Fibroblast of skin of left quadriceps (primary cell): Measurements from ENCODE around the gene C1QL4.
A peak's percentile ranks its signal among the peaks of the same experiment; 100 is the strongest.
"Not testable (repeated sequence)": the region's sequence is repeated elsewhere in the genome, so short reads cannot be mapped to it uniquely, and the experiment has no call there.

Source experiments
- DNase-seq, 2 experiments: peaks; one replicate each; pipeline ENCODE4 v3.0.0-alpha.2; 2013; ENCODE audit warnings: low read depth in 2 of 2

Gene C1QL4

DNA sequence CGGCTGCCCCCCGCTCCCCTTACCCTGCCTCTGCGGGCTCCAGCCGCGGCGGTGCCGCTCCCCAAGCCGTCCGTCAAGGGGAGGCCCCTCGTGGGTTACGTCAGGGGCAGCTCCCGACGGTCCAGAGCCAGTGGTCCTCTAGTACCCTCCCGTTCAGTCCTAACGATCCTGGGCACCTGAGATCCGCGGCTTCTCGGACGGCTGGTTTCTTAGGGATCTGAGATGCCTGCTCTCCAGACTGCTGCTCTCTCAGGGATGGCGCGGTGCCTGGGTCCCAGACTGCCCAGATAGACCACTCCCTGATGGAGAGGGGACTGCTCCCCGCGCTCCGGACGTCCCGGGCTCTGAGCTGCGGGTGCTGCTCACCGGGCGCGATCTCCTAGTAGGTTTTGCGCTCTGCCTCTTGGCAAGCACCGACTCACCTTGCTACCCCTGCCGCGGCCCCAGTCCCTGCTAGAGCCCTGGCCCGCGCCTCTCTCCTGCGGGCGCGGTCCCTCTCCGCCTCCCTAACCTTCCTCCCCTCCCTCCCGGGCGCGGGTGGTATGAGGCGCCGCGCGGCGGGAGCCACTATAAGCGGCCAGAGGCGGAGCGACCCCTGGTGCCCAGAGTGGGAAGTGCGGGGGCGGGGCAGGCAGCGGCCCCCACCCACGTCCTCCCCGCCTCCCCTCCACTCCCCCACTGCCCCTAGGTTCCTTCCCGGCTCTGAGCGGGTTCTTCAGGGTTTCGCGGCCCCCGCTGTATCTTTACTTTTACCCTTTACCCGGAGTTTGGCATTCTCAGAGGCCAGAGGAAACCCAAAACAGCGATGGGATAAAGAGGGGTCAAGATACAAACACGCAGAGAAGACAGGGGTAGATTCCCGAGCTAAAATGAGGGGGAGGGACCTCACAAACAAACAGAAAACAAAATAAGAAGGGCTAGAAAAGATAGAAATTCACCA lies at the start of gene C1QL4:
Gene C1QL4 (minus strand): TSS at position 544 of the 940 bp plus-strand sequence. CDS start 711 bp downstream, outside the sequence.
- peak in 1 of 2 experiments; percentile 23 for DNase-seq

DNA sequence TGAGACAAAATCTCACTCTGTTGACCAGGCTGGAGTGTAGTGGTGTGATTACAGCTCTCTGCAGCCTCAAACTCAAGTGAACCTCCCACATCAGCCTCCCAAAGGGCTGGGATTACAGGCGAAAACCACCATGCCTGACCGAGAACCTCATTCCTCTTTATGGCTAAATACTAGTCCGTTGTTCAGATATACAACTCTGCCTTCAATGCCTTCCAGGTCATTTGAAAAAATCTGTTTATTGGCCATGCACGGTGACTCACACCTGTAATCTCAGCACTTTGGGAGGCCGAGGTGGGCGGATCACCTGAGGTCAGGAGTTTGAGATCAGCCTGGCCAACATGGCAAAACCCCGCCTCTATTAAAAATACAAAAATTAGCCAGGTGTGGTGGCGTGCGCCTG lies 43.2 kb upstream of the C1QL4 start:
- not testable (repeated sequence) for DNase-seq

DNA sequence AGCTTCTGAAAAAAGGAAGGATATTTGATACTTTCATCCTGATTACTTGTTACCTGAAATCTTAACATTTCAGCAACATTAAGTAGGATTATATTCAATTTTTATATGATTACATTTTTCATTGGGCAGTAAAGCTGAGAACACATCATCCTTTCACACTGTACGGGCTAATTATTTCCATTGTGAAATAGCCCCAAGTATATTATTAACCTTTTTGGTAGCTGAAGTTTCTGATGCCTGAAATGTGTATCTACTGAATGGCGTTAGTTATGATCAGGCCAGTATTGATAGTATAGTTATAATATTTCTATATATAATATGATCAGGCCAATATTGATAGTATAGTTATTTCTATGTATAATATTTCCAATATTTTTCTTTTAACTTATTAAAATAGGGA lies 40.4 kb upstream of the C1QL4 start:
- no peak for DNase-seq

DNA sequence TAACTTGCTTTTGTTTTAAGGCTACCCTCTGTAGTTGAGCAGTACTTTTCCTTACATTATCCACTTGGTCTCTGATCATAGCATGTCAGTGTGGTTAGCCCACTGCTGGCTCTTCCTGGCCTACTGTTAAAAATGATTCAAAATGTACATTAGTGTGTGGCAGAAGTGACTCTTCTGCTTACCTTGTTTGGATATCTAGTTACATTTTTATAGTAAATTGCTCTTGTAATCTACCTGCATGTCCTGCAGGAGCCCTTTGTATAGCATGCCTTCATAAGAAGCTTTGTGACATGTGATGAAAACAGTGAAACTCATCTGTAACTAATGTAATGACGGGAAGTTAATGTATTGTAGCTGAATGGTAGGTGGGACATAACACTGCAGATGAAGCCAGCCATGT lies 38.4 kb upstream of the C1QL4 start:
- DNase-seq: no peak

DNA sequence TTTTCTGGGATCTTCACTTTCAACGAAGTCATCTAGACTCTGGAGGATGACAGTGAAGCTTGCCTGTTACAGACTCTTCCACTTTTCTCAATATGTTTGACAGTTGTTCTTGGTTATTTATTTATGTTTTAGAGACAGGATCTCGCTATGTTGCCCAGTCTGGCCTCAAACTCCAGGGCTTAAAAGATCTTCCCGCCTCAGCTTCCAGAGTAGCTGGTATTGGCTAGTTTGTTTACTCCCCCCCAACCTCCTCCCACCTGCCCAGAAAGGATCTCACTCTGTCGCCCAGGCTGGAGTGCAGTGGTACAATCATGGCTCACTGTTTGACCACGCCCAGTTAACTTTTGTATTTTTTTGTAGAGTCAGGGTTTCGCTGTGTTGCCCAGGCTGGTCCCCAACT lies 33.6 kb upstream of the C1QL4 start:
- no peak for DNase-seq

DNA sequence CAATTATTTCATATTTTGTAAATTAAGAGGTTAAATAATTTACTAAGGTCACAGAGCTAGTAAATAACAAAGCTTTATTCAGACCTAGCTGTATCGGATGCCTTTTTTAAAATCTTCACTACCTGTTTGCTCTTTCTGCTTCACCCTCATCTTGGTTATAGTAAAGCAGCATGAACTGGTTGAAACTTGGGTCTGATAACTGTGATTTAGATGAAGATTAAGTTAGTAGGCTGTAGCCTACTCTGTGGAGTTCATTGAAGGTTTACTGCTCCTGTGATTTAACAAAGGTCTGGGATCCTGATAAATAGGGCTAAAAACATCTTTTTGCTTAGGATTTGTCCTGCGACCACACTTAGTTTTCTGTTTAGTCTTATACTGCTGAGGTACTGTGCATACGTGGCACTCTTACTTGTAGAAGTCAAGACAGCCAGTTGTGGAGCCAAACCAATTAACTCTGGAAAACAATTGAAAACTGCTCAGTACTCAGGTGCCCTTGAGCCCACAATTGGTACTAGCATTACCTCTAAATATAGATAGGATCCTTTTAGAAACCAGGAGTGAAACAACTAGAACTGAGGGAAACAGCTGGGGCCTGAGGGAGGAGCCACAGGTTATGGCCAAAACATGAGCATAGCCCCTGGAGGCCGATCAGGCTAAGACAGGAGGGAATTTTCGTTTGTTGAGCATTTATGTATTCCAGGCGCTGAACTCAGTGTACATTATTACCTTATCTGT lies 32.6 kb upstream of the C1QL4 start:
- no peak for DNase-seq

DNA sequence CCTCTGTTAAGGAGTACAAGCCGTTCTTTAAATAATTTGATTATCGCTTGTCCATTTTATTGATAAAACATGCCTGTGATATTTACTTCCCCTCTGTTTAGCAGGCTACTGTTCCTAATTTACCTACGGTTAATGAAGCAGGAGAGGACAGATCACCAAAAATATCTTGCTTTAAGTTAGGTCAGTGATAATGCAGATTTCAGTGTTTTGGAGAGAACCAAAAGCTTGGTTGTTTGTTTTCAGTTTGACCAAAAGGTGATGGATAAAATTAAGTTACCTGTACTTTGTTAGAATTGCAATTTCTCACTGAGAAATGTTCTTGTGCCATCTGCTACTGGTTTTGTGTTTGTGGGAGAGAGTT lies 31.2 kb upstream of the C1QL4 start:
- no peak for DNase-seq

DNA sequence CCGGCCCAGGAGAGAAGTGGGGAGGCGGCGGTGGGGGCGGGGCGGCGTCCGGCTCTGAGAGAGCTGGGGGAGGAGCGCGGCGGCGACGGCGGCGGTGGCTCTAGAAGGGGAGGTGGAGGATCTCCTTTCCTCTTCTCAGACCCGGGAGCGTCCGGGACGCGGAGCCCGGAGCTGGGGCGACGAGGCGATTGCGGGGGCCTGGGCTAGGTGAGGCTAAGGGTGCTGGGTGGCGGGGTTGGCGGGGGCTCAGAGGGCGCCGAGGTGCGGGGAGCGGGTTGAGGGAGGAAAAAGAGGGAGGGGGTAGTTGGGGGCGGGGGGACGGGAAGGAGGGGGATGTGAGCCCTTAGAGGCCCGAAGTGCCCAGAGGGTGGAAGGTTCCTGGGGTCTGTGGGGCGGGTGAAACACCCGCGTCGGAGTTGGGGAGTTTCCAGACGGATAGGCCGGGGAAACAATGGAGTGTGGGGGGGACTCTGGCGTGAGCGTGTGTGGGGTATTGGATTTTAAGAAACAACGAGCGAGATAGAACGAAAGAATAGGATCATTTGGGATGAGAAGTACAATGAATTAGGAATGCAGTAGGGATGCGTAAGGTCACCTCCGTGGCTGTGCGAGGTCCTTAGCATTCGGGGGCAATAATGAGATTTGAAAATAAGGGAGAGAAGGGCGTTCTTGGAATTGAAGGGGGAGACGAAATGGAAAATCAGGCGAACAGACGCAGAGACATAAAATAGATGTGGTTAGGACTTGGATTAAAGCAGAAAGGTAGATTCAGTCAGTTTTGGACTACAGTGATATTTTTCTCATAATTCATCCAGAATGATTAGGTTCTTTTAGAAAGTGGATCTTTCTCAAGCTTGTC lies 30.6 kb upstream of the C1QL4 start, which contains the start of gene SPATS2:
Gene SPATS2 (plus strand): TSS at position 82 of the 859 bp plus-strand sequence. CDS start 93,551 bp downstream, outside the sequence.
- no peak for DNase-seq

DNA sequence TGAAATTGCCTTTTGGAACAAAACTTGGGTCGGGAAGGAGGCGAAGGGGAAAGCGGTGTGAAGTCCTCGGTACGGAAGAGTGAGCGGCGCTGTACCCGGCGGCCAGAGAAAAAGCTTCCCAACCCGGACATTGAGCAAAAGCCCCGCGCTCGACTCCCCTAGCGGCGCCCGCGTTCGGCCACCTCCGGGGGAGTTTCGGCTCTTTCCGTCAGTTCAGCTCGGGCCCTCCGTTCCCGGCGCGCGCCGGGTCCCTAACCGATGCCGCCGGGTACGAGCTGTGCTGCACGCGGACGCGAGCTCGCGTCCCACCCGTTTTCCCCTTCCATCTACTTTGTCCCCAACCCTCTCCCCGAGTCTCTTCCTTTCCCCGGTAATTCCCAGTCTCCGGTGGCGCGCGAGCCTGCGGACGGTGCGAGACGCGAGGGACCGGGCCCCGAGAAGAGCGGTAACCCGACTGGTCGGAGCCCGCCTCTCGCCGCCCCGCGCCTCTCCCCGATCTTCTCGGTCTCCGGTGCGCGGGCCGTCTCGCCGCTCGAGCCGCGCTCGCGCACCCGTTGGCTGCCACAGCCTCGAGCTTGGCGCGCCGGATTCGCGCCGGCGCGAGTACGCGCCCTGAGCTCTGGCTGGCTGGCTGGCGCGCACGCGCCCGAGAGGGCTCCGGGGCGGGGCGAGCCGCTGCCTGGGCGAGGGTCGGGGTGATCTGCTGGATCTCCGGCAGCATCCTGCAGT lies 29.8 kb upstream of the C1QL4 start:
- DNase-seq: peak; percentile 90 to 91

DNA sequence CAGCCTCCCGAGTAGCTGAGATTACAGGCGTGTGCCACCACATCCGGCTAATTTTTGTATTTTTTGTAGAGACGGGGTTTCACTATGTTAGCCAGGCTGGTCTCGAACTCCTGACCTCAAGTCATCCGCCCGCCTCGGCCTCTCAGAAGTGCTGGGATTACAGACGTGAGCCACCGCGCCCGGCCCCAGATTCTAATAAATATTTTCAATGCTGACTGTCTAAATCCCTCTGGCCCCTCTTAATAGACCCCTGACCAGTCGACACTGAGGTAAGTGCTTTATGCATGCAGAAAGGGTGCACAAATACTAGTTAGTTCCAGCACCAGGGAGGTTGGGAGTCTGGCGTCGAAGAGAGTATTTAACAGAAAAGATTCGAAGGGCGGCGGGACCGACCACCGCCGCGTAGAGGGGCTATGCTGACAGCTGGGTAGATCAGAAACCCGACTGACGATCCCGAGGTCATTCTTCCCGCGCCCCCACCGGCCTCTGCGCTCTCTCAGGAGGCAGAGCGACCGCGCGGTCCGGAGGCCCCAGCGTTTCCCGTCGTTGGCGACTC lies 29.2 kb upstream of the C1QL4 start:
- no peak for DNase-seq

DNA sequence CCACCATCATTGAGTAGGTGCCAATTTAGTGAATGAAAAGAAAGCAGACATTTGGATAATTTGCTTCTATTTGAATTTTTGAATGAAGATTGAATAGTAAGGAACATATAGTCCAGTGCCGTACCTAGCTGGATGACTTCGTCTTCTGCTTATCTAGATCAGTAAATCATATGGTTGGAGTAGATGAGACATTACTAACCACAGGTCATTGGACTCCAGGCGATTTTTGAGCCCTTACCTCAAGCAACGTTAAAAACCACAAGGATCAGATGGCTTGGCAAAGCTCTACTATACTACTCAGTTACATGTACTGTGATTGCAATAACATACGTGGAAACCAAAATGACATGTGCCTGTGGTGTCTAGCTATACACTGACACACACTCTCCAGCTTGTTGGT lies 28.6 kb upstream of the C1QL4 start:
- no peak for DNase-seq

DNA sequence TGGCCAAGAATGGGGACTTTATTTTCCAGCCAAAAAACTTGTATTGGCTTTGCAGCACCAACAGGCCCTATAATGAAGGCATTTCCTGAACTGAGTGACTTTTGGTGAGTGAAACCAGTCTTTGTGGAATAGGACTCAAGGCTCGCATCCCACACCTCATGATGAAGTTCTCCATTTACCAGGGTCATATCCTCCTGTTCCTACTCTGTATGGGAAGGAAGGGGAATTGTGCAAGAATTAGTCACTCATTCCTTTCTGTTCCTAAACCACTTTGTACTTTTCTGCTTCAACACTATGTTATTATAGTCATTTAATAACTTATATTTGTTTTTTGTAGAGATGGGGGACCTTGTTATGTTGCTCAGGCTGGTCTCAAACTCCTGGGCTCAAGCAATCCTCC lies 28.0 kb upstream of the C1QL4 start:
- DNase-seq: no peak

DNA sequence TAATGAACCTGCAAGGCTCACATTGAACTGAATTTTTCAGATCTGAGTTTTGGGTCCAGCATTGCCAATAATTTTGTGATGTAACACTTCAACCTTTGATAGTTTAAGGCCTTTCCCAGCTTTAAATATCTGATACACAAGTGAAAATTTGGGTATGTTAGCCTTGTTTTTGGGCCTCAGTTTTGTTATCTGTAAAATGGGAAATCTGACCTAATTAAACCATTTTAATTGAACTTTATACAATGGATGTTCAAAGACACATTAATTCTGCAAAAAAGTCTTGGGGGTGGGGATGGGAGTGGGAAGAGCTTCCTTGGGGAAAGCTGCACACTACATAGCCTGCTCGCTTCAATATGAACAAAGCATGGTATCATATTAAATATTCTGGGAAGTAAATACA lies 25.1 kb upstream of the C1QL4 start:
- no peak for DNase-seq

DNA sequence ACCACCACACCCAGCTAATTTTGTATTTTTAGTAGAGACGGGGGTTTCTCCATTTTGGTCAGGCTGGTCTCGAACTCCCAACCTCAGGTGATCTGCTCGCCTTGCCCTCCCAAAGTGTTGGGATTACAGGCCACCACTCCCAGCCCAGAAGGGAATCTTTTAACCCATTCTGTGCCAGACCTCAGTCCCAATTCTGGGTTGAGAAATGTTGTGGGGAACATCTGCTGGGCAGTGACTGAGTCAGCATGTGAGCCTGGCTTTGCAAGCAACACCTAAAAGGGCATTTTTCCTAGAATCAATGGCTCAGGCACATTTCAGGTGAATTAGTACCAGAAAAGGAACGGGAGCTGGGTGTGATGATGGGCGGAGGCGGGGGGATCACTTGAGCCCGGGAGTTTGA lies 22.7 kb upstream of the C1QL4 start:
- DNase-seq: no peak

DNA sequence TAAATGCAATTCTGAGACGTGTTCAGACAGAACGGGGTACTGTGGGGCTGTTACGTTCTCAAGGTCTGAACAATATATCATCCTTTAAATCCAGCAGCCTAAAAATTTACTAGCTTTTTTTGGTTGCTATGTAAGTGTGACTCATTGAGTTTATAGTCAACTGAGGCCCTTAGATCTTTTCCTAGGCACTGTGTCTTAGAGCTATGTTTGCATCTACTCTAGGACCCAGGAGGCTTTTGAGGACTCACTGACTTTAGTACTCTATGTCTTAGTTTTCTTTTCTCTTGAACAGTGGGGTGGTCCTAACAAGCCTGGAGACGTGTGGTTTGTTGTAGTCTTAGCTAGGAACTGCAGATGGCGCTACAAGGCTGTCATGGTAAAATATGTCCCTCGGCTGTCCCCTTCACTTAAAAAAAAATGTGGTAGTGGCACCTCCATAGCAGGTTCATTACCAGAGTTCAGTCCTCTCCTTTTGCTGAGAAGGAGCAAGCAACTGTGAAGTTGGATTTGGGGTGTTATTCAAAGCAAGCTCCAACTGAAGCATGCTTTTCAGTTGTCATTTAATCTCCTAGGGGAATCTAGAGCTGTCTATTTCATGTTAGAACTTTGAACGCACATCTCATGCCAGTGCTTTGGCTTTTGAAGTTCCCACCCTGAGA lies 21.6 kb upstream of the C1QL4 start:
- DNase-seq: no peak

DNA sequence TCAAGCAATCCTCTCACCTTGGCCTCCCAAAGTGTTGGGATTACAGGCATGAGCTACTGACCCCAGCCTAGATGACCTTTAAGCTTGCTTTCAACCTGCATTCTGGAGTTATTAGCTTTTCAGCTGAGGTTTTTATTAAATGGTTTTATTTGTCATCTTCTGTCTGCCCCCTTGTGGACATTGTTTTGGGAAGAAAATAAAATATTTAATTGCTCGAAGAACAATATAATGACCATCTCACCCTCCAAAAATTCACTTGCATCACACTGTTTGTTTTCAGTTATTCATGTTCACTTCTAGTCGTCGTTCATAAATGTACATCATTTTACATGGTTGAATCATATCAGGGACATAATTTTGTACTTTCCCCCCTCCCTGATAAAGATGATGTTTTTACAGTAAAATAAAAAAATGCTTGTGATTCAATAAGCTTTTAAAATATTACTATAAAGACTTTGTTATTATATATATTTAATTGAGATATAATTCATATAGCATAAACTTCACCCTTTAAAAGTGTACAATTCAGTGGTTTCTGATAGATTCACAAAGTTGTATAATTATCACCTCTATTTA lies 20.2 kb upstream of the C1QL4 start:
- no peak for DNase-seq

DNA sequence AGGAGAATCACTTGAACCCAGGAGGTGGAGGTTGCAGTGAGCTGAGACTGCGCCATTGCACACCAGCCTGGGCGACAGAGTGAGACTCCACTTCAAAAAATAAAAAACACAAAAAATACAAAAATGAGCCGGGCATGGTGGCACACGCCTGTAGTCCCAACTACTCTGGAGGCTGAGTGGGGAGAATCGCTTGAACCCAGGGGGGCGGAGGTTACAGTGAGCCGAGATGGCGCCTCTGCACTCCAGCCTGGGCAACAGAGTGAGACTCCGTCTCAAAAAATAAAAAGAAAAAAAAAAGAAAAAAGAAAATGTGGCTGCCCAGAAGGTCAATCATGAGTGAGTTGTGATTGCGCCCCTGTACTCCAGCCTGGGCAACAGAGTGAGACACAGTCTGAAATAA lies 18.9 kb upstream of the C1QL4 start:
- no peak for DNase-seq

DNA sequence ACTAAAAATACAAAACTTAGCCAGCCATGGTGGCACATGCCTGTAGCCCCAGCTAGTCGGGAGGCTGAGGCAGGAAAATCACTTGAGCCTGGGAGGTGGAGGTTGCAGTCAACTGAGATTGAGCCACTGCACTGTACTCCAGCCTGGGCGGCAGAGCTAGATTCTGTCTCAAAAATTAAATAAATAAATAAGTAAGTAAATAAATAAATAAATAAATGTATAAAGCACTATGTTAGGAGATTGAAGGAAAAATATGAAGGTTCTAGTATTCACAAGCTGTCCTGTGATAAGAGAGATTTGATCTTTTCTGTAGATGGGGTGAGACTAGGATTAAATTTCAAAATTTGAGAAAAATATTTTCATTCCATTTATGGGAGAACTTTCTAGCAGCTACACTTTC lies 15.4 kb upstream of the C1QL4 start:
- no peak for DNase-seq

DNA sequence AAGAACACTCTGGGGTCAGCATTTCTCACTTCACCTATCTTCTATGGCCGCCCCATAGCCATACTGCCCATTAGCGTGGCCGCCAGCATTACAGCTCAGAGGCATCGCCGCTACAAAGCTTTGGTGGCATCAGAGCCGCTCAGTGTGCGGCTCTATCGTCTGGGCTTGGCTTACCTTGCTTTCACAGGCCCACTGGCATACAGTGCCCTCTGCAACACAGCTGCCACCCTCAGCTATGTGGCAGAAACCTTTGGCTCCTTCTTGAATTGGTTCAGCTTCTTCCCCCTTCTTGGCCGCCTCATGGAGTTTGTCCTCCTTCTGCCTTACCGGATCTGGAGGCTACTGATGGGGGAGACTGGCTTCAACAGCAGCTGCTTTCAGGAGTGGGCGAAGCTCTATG lies 12.3 kb upstream of the C1QL4 start:
- DNase-seq: no peak

DNA sequence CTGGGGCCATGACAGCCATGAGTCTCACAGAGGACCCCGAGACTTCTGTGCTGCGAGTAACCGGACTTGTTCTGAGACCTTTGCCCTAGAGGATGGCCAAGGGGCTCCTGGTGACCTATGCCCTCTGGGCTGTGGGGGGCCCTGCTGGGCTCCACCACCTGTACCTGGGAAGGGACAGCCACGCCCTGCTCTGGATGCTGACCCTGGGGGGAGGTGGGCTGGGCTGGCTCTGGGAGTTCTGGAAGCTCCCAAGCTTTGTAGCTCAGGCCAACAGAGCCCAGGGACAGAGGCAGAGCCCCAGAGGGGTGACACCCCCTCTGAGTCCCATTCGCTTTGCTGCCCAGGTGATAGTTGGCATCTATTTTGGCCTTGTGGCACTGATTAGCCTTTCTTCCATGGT lies 11.8 kb upstream of the C1QL4 start:
- no peak for DNase-seq
